ENCODE data around the gene ZDHHC14. TPM values are rescaled to one million over a fixed set of nuclear protein-coding genes. Genes with fewer than 3 reads are reported as not detected.
A peak's percentile ranks its signal among the peaks of the same experiment; 100 is the strongest.

Gene ZDHHC14
- total RNA-seq, 6 experiments from 2014 or later: 5.2 to 6.7 (median 6.0) TPM

GRCh38 chr6:157592541-157592940, 211.6 kb downstream of the ZDHHC14 start:
- H3K4me1 Mint-ChIP-seq (ENCODE audit: low read depth): peaks cover 8% of the 10 kb centered on the region; the same call in 1 of the 2 replicates

GRCh38 chr6:157592980-157593379, 212.0 kb downstream of the ZDHHC14 start:
- H3K36me3 Mint-ChIP-seq (ENCODE audit: low read depth): peaks cover 27% of the 10 kb centered on the region
- no peak for DNase-seq
- H3K4me3 Mint-ChIP-seq: peak overlapping the region; percentile 49; the same call in 1 of the 2 replicates
- peaks cover 2% of the 10 kb centered on the region for H3K27me3 Mint-ChIP-seq (ENCODE audit: insufficient read depth)
- no peak overlapping the region for H3K27ac Mint-ChIP-seq
- no peak for TF ChIP-seq CTCF (IDR thresholded peaks at IDR 0.05)
- H3K9me3 Mint-ChIP-seq: peaks cover 24% of the 10 kb centered on the region
- H3K4me1 Mint-ChIP-seq (ENCODE audit: low read depth): peaks cover 13% of the 10 kb centered on the region

More at GRCh38 chr6:157592541-157592940, 211.6 kb downstream of the ZDHHC14 start:
- no peak for DNase-seq
- peak overlapping the region; percentile 49; the same call in 1 of the 2 replicates for H3K4me3 Mint-ChIP-seq
- H3K9me3 Mint-ChIP-seq: peaks cover 24% of the 10 kb centered on the region
- H3K27ac Mint-ChIP-seq: no peak overlapping the region
- no peak for TF ChIP-seq CTCF (IDR thresholded peaks at IDR 0.05)
- peaks cover 2% of the 10 kb centered on the region for H3K27me3 Mint-ChIP-seq (ENCODE audit: insufficient read depth)
- peaks cover 27% of the 10 kb centered on the region for H3K36me3 Mint-ChIP-seq (ENCODE audit: low read depth)

- peaks cover 2% of the 10 kb centered on the region for H3K27me3 Mint-ChIP-seq (ENCODE audit: insufficient read depth)
- no peak for TF ChIP-seq CTCF (IDR thresholded peaks at IDR 0.05)
- no peak for DNase-seq
- H3K36me3 Mint-ChIP-seq (ENCODE audit: low read depth): peaks cover 27% of the 10 kb centered on the region
- H3K27ac Mint-ChIP-seq: no peak overlapping the region
- H3K4me3 Mint-ChIP-seq: no peak overlapping the region
- H3K4me1 Mint-ChIP-seq (ENCODE audit: low read depth): peaks cover 14% of the 10 kb centered on the region
- H3K9me3 Mint-ChIP-seq: peaks cover 24% of the 10 kb centered on the region
These were observed 212.6 kb downstream of the ZDHHC14 start for GRCh38 chr6:157593596-157593995.

- H3K4me3 Mint-ChIP-seq: no peak overlapping the region
- H3K27me3 Mint-ChIP-seq (ENCODE audit: insufficient read depth): no peaks in the 10 kb centered on the region; the same call in 1 of the 2 replicates
These were observed 213.3 kb downstream of the ZDHHC14 start for GRCh38 chr6:157594292-157594691.

GRCh38 chr6:157595768-157596167, 214.8 kb downstream of the ZDHHC14 start:
- peaks cover 14% of the 10 kb centered on the region for H3K4me1 Mint-ChIP-seq (ENCODE audit: low read depth)
- H3K9me3 Mint-ChIP-seq: peaks cover 5% of the 10 kb centered on the region
- no peak overlapping the region for H3K27ac Mint-ChIP-seq
- TF ChIP-seq CTCF (IDR thresholded peaks at IDR 0.05): peak; percentile 18; the same call in 1 of the 2 replicates
- no peak for DNase-seq
- H3K36me3 Mint-ChIP-seq (ENCODE audit: low read depth): peaks cover 7% of the 10 kb centered on the region
- H3K4me3 Mint-ChIP-seq: no peak overlapping the region
- H3K27me3 Mint-ChIP-seq (ENCODE audit: insufficient read depth): no peaks in the 10 kb centered on the region; the same call in 1 of the 2 replicates

More at GRCh38 chr6:157594292-157594691, 213.3 kb downstream of the ZDHHC14 start:
- Mint-ChIP-seq H3K9me3 (peaks cover 20% of the 10 kb centered on the region), H3K36me3 (ENCODE audit: low read depth) (peaks cover 21% of the 10 kb centered on the region), H3K27ac (no peak overlapping the region), H3K4me1 (ENCODE audit: low read depth) (peaks cover 14% of the 10 kb centered on the region)
- TF ChIP-seq CTCF (IDR thresholded peaks at IDR 0.05): no peak
- no peak for DNase-seq

All from HFFc6 (cell line).